HepG2 (cell line): Measurements from ENCODE around the gene IGSF21.
"Not testable (repeated sequence)": the region's sequence is repeated elsewhere in the genome, so short reads cannot be mapped to it uniquely, and the experiment has no call there.

ENCODE experiments used
- CTCF ChIP-seq: sonication (generic); formaldehyde crosslinking; IDR thresholded peaks from 2 replicates; pipeline ENCODE4 v1.5.0; 2020; ENCODE audit warnings: mild to moderate bottlenecking, missing genetic modification reagents, moderate library complexity
- ELF1 ChIP-seq: sonication (generic); formaldehyde crosslinking; IDR thresholded peaks from 2 replicates; pipeline ENCODE4 v1.4.0; 2020; ENCODE audit warnings: missing genetic modification reagents
- HDAC2 ChIP-seq: sonication (generic); formaldehyde crosslinking; IDR thresholded peaks from 2 replicates; pipeline ENCODE4 v1.4.0; 2020; ENCODE audit warnings: missing genetic modification reagents
- IRF2 ChIP-seq: IDR thresholded peaks from 2 replicates; pipeline ENCODE4 v1.6.1; 2018; ENCODE audit warnings: missing genetic modification reagents, missing compliant biosample characterization
- KDM4B ChIP-seq: sonication (generic); formaldehyde crosslinking; IDR thresholded peaks from 2 replicates; pipeline ENCODE4 v1.4.0; 2020; ENCODE audit warnings: missing genetic modification reagents
- POLR2A ChIP-seq, 2 experiments: IDR thresholded peaks; 2 replicates each; pipeline ENCODE4 v1.6.1; 2011; ENCODE audit warnings: low read depth in 2 of 2, low read length in 2 of 2, mild to moderate bottlenecking in 1 of 2, moderate library complexity in 1 of 2; ENCODE audit not compliant: insufficient read depth in 1 of 2
- POLR2AphosphoS5 ChIP-seq: IDR thresholded peaks from 2 replicates; pipeline ENCODE4 v1.6.1; 2012; ENCODE audit warnings: low read depth, low read length
- SIN3A ChIP-seq: IDR thresholded peaks from 2 replicates; pipeline ENCODE4 v1.6.1; 2011; ENCODE audit warnings: low read depth, mild to moderate bottlenecking, control low read depth, low read length, borderline replicate concordance
- SP2 ChIP-seq: sonication (generic); formaldehyde crosslinking; IDR thresholded peaks from 2 replicates; pipeline ENCODE4 v1.5.1; 2020; ENCODE audit warnings: mild to moderate bottlenecking, missing genetic modification reagents
- ZNF329 ChIP-seq: sonication (generic); formaldehyde crosslinking; IDR thresholded peaks from 2 replicates; pipeline ENCODE4 v1.9.0; 2021; ENCODE audit warnings: low read depth, mild to moderate bottlenecking, missing genetic modification reagents
- ZNF589 ChIP-seq: sonication (generic); formaldehyde crosslinking; conservative IDR thresholded peaks from 2 replicates; pipeline ENCODE4 v1.8.0; 2022; ENCODE audit warnings: mild to moderate bottlenecking, moderate library complexity, missing genetic modification reagents
- ZNF850 ChIP-seq: sonication (generic); formaldehyde crosslinking; conservative IDR thresholded peaks from 2 replicates; pipeline ENCODE4 v1.9.0; 2021; ENCODE audit warnings: mild to moderate bottlenecking, missing genetic modification reagents

DNA sequence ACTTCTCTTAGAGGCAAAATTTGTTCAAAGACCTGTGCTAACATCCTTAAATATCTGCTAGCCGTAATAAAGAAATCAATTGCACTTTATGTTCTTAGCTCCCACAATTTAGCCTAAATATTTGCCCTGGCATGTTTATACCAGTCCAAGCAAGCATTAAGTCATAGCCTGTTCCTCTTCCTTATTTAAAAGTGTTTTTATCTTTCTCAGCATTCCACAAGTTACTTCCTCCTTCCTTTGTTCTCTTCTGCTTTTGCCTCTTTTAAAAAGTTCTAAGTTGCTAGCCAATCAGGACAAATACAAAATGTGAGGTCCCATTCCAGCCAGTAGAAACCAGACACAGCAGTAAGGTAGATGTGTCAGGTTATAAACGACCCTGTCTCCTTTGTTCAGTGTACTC lies 58.0 kb downstream of the IGSF21 start:
- TF ChIP-seq SP2 (CRISPR knock-in tag); ZNF589; ZNF329 (CRISPR knock-in tag); HDAC2 (CRISPR knock-in tag); CTCF; ELF1; POLR2AphosphoS5; KDM4B (CRISPR knock-in tag); IRF2 (CRISPR knock-in tag); ZNF850 (CRISPR knock-in tag); SIN3A; POLR2A (IDR thresholded peaks at IDR 0.05; ENCODE audit: insufficient read depth in 1 of 2, low read depth in 2 of 2, low read length in 2 of 2): not testable (repeated sequence)
